IPS DF 4.7 (cell line): ENCODE measurements around the gene PIGQ.
"Not testable (repeated sequence)": the region's sequence is repeated elsewhere in the genome, so short reads cannot be mapped to it uniquely, and the experiment has no call there.

Source experiments
- DNase-seq: peaks from one replicate; pipeline ENCODE4 v3.0.0-alpha.2; 2013; ENCODE audit warnings: low spot score; ENCODE audit errors: extremely low read depth

Gene PIGQ

GRCh38 chr16:585351-585750 lies 15.6 kb downstream of the PIGQ start:
- DNase-seq = no peak

GRCh38 chr16:586047-586644 lies 16.4 kb downstream of the PIGQ start:
- no peak for DNase-seq

- no peak for DNase-seq
Measured at GRCh38 chr16:586645-587590, 17.1 kb downstream of the PIGQ start.

GRCh38 chr16:588639-588888 lies 18.8 kb downstream of the PIGQ start:
- no peak for DNase-seq

GRCh38 chr16:588889-589657 lies 19.3 kb downstream of the PIGQ start:
- DNase-seq = no peak

GRCh38 chr16:589658-590187 lies 20.0 kb downstream of the PIGQ start, which contains the start of gene RAB40C:
Gene RAB40C (plus strand): TSS chr16:590066. CDS start chr16:590292, 226 bp downstream.
- DNase-seq = no peak

GRCh38 chr16:590188-590814 lies 20.5 kb downstream of the PIGQ start:
- no peak for DNase-seq

GRCh38 chr16:590815-591200 lies 21.0 kb downstream of the PIGQ start:
- no peak for DNase-seq

- DNase-seq = no peak
Measured at GRCh38 chr16:591231-591630, 21.5 kb downstream of the PIGQ start.

- DNase-seq = no peak
Measured at GRCh38 chr16:591892-592517, 22.2 kb downstream of the PIGQ start.

- DNase-seq = no peak
Measured at GRCh38 chr16:592518-593306, 22.9 kb downstream of the PIGQ start.

- DNase-seq = no peak
Measured at GRCh38 chr16:593406-593805, 23.6 kb downstream of the PIGQ start.

GRCh38 chr16:593807-594206 lies 24.0 kb downstream of the PIGQ start:
- DNase-seq = no peak

- DNase-seq = no peak
Measured at GRCh38 chr16:595094-595528, 25.3 kb downstream of the PIGQ start.

GRCh38 chr16:595942-596735 lies 26.4 kb downstream of the PIGQ start:
- DNase-seq = no peak

- no peak for DNase-seq
Measured at GRCh38 chr16:596736-597060, 26.9 kb downstream of the PIGQ start.

GRCh38 chr16:597655-598054 lies 27.9 kb downstream of the PIGQ start:
- not testable (repeated sequence) for DNase-seq

- DNase-seq = no peak
Measured at GRCh38 chr16:598823-599739, 29.3 kb downstream of the PIGQ start.
